RKO (cell line): ENCODE data around the gene C10orf105.
A peak's percentile ranks its signal among the peaks of the same experiment; 100 is the strongest.

Experiments used
- DNase-seq: peaks from one replicate; pipeline ENCODE4 v3.0.0-alpha.2; 2016; ENCODE audit warnings: low spot score

C10orf105 gene

GRCh38 chr10:71719464-71720201, at the start of gene C10orf105:
C10orf105 (minus strand) TSS chr10:71719778; CDS start chr10:71716337, 3,441 bp downstream.
- no peak for DNase-seq

GRCh38 chr10:71767420-71768035, 48.0 kb upstream of the C10orf105 start:
- DNase-seq, result no peak

- DNase-seq, result peak; percentile 55
Measured at GRCh38 chr10:71766717-71767419, 47.3 kb upstream of the C10orf105 start.

DNA sequence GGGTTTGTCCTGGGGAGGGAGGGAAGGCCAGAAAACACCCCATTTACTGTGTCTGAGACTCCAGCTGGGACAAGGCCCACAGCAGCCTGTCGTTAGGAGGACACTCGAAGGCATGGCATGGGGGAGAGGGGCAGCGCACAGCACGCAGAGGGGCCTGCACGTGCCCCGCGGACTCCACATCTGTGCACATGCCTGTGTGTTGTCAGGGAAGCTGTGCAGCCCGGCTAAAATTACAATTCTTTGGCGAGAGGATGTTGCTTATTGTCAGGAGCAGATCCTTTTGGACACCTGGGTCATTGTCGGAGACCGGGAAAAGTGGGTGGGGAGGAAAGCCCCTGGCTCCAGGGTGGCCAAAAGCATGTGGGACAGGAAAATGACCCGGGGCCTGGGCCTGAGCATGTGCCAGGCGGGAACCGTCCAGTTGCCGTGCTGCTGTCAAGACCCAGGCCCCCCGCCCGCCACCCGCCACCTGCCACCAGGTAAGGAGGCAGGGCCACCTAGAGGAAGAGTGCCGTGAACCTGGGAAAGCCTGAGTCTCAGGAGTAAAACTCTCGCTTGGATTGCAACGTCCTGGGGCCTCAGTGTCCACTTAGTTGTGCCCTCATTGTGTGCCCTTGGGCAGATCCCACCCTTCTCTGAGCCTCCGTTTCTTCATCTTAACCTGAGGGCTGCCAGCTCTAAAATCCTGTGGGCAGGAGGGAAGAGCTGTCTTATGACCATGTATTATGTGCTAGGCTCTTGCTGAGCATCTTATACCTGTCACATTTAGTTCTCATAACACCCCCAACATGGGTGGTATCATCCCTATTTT, 46.5 kb upstream of the C10orf105 start:
- no peak for DNase-seq

DNA sequence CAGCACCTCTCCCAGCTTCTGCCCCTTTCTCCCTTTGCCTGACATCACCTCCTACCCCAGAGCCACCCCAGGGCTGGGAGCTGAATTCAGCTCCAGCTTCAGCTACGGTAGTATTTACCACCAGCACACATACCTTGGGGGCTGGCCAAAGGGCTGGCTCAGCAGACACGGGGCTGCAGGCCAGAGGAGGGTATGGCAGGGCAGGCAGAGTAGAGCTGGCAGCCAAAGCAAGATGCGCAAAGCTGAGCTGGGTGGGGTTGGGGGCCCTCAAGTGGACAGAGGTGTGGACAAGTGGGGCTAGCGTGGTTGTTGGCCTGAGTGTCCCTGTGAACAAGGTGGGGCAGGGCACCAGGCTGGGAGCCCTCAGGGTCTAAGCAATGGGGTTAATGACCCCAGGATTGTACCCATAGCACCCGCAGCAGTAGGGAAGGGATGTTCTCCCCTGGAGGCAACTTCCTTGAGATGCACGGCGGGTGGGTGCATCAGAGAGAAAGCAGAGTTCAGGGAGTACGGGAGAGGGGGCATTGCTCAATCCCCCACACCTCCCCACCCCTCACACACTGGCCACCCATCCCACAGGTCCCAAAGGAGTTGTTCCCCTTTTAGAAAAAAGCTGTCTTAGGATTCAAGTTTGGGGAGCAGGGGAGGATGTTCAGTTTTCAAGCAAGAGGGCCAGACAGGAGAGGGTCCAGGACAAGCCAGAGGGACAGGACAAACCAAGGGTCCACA, 45.8 kb upstream of the C10orf105 start:
- DNase-seq, result no peak

DNA sequence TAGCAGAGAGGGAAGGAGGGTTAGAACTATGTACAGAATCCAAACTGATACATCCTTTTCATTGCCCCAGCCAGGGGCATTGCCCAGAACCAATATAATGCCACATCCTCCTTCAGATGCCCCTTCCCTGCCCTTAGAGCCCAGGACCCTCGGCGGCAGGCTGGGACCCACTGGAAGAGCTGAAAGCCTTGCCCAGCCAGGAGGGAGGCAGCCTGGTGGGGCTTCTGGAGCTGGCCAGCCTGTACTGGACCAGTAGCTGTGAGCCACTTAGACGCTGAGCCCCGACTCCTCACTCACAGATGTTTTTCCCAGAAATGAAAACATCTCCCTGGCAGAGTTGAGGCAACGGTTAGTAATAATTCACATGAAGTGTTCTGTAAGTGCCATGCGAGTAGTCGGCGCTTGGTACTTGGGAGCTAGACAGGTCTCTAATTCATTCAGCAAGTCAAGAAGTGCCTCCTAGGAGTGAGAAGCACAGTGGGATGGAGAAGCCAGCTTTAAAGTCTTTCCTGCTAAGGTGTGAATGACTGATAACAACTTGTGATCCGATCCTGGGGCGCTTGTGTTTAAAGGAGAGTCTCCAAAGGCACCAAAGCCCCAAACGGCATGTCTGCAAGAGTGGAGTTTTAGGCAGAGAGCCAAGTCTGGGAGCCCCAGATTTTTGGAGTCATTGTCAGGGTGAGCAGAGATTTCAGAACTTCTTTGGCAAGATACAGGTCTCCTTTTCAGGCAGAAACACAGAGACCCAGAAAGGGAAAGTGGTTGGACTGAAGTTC, 44.0 kb upstream of the C10orf105 start:
- no peak for DNase-seq

- DNase-seq, result no peak
Measured at GRCh38 chr10:71762324-71762723, 42.7 kb upstream of the C10orf105 start.

GRCh38 chr10:71761541-71762113, 42.0 kb upstream of the C10orf105 start:
- DNase-seq, result no peak

DNA sequence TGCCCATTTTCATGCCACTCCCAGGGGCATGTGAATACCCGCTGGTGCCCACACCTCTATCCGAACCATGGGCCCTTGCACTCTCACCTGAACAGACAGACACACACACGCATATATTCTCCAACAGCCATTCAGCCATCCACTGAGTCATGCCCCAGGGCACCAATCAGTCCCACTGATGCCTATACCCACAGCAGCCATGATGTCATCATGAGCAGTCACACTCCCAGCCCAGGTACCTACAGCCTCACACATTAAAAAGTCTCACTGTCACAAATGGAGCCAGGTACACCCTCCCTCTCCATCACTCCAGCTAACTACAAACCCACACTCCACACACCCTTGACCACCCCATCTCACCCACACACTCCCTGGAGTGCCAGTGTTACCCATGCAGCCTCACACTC, 41.5 kb upstream of the C10orf105 start:
- DNase-seq, result no peak

DNA sequence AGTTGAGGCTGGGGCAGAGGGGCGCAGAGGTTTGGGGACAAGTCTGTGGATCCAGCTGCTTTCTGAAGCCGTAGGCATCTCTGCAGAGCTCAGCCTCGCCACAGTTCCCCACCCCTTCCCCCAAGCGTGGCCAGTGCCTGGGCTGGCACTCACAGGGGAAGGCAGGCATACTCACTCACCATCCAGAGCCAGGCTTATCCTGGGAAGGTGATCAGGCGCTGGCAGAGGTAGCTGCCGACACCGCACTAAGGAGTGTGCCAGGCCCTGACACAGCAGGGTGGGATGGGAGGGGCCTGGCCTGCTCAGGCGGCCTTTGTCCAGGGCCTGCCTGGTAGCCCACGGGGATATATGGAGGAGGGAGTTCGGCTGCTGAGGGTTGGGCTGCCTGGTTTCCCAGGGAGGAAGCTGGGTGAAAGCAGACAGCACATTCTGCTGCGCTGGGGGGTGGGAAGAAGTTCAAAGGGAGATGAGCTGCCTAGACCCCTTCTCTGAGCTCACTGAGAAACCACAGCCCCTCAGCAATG, 37.9 kb upstream of the C10orf105 start:
- DNase-seq, result no peak

- DNase-seq, result no peak
Measured at GRCh38 chr10:71756311-71757191, 37.0 kb upstream of the C10orf105 start.

DNA sequence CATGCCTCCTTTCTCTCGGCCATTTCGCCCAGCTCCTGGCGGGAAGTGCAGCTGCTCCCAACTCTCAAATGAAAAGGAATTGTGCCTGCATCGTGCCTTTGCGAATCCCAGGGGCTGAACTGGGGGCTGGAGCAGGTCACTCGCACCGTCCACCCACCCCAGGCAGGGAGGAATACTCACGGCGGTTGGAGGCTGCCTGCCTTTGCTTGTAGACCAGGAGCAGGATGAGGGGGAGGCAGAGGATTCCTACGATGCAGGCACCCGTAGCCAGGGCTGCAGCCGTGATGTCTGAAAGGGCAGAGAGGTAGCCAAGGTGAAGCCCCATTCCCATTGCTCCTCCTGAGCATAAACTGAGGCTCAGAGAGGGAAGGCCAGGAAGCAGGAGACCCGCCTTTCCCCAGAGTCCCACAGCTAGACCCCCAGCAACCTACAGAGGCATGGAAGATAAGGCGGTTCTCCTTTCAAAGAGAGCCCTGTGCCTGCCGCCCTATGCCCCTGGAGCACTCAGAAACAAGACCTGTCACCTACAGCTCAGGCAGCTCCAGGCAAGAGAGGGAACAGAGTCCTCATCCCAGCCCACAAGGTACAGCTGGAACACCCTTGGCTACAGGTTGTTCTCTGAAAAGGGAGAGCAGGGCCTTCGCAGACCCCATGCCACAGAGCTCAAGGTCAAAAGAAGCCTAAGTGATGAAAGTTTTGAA, 35.8 kb upstream of the C10orf105 start:
- DNase-seq, result no peak

DNA sequence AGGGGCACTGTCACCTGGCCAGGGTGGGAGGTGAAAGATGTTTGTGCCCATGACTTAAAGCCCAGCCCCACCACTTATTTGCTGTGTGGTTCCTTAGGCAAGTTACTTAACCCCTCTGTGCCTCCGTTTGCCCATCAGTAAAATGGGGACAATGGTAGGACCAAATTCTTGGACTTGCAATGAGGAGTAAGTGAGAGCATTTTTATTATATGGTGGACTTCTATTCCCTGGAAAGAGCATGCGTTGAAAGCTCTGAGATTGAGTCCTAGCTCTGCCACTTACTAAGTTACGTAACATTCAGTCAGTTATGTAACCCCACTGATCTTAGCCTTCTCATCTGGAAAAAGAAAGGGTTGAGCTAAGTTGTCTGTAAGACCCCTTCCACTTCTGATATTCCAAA, 35.0 kb upstream of the C10orf105 start:
- DNase-seq, result no peak

DNA sequence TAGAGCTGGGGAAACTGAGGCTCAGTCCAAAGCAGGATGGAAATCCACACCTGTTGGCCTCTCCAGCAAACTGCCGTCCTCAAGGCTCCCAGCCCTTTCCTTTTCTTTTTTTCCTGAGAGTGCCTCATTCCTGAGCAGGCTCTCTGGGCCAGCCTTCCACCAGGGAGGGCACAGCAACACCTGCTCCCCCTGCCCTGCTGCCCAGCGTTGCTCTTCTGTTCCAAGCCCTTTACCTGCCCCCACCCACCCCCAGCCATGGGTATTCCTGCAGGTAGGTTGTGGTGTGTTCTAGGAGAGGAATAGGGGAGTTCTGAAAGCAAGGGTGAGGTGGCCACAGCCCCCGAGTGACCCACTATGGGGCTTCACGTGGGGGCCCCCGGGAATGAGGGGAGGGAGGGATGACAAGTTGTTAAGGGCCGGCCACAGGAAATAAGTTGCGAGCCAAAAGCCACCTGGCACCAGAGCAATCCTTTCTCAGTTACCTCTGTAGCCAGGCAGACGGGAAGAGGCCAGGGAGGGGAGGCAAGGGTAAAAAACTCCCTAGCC, 34.5 kb upstream of the C10orf105 start:
- no peak for DNase-seq

DNA sequence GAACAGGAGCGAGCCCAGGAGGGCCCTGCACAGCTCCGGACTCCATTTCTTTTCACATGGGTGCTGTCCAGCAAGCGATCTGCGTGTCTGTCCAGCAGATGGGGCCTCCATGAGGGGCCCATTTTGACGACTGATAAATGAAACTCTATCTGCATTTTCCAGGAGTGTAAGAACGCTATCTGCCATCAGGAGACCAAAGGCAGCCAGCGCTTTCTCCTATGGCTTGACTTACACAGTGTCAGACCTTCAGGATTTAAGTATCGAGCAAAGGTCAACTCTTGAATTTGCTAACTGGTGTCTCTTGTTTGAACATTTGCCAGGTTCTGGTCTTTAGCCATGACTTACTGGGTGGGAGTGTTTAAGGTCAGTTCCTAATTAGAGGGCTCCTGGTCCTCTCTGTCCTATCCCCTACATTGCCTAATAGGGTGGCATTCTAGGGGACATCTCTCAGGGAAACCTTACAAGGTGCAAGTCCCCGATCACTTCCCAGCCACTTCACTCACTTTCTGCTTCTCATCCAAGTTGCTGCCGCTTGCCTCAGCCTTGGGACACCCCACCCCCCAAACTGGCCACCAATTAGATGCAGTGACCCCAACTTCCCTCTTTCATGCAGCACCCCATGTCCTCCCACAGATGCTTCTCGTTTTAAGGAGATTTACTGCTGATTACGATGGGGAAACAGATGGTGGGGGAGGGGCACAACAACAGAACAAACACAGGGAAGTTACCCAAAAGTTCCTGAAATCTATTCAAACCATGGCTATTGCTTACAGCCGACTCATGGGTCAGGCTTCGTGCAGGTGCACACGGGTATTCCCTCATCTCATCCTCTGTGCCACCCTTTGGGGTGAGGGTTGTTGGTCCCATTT, 33.7 kb upstream of the C10orf105 start:
- no peak for DNase-seq

GRCh38 chr10:71752391-71753090, 33.0 kb upstream of the C10orf105 start:
- no peak for DNase-seq
